ENCODE measurements around the gene ZNF19. TPM values are rescaled to one million over a fixed set of nuclear protein-coding genes. Genes with fewer than 3 reads are reported as not detected.

ZNF19 gene
- total RNA-seq, 3 donors from 2014 or later: 7.4 to 8.5 (median 7.8) TPM

GRCh38 chr16:71528257-71528656 is 39.1 kb upstream of the ZNF19 start:
- intact Hi-C loops (cut with DNase I, micrococcal nuclease): no loop called here

GRCh38 chr16:71526111-71526631 is 37.0 kb upstream of the ZNF19 start, which contains the start of gene CHST4:
Gene CHST4, plus strand, starts transcription at chr16:71526426. Its CDS starts 10,252 bp downstream, at chr16:71536678.
- DNase-seq (no peak), ATAC-seq (no peak)
- TF ChIP-seq CTCF (IDR thresholded peaks at IDR 0.05): no peak
- Histone ChIP-seq H3K36me3 (ENCODE audit: low read depth) (no peaks in the 10 kb centered on the region), H3K4me3 (no peak within 1 kb of the TSS), H3K9me3 (no peaks in the 10 kb centered on the region), H3K4me1 (ENCODE audit: low read depth) (no peaks in the 10 kb centered on the region)
- intact Hi-C loops (cut with DNase I, micrococcal nuclease): no loop called here

More at GRCh38 chr16:71528257-71528656, 39.1 kb upstream of the ZNF19 start:
- no peak for DNase-seq
- ATAC-seq: no peak
- H3K4me1 ChIP-seq (ENCODE audit: low read depth): no peaks in the 10 kb centered on the region
- H3K4me3 ChIP-seq: no peak overlapping the region
- H3K9me3 ChIP-seq: no peaks in the 10 kb centered on the region
- no peaks in the 10 kb centered on the region for H3K36me3 ChIP-seq (ENCODE audit: low read depth)
- no peak for TF ChIP-seq CTCF (IDR thresholded peaks at IDR 0.05)

- intact Hi-C loops (cut with DNase I, micrococcal nuclease): no loop called here
- Histone ChIP-seq H3K36me3 (ENCODE audit: low read depth) (no peaks in the 10 kb centered on the region), H3K4me3 (no peak overlapping the region), H3K4me1 (ENCODE audit: low read depth) (no peaks in the 10 kb centered on the region), H3K9me3 (no peaks in the 10 kb centered on the region)
- TF ChIP-seq CTCF (IDR thresholded peaks at IDR 0.05): no peak
- ATAC-seq (no peak), DNase-seq (no peak)
These were observed 35.7 kb upstream of the ZNF19 start for GRCh38 chr16:71524566-71525553.

- TF ChIP-seq CTCF (IDR thresholded peaks at IDR 0.05): no peak
- intact Hi-C loops (cut with DNase I, micrococcal nuclease): no loop called here
- Histone ChIP-seq H3K36me3 (ENCODE audit: low read depth) (no peaks in the 10 kb centered on the region), H3K9me3 (no peaks in the 10 kb centered on the region), H3K4me3 (no peak overlapping the region), H3K4me1 (ENCODE audit: low read depth) (no peaks in the 10 kb centered on the region)
- no peak for ATAC-seq
- no peak for DNase-seq
These were observed 31.4 kb upstream of the ZNF19 start for GRCh38 chr16:71520550-71520949.

- Histone ChIP-seq H3K4me1 (ENCODE audit: low read depth) (peaks cover 4% of the 10 kb centered on the region), H3K9me3 (no peaks in the 10 kb centered on the region), H3K36me3 (ENCODE audit: low read depth) (no peaks in the 10 kb centered on the region), H3K4me3 (no peak overlapping the region)
- no peak for TF ChIP-seq CTCF (IDR thresholded peaks at IDR 0.05)
- peak; percentile 74 for ATAC-seq
- DNase-seq: peak; percentile 21 to 61 (median 60)
- intact Hi-C loops (cut with DNase I, micrococcal nuclease): no loop called here
These were observed 25.9 kb upstream of the ZNF19 start for GRCh38 chr16:71515026-71515425.
